K562 (cell line): ENCODE measurements around the gene LTBP2. TPM values are rescaled to one million over a fixed set of nuclear protein-coding genes. Genes with fewer than 3 reads are reported as not detected.
A peak's percentile ranks its signal among the peaks of the same experiment; 100 is the strongest.

Experiments
- SP2 ChIP-seq: IDR thresholded peaks from 2 replicates; pipeline ENCODE4 v1.6.1; 2011; ENCODE audit warnings: mild to moderate bottlenecking, low read depth, low read length, moderate library complexity; ENCODE audit not compliant: poor library complexity, severe bottlenecking; ENCODE audit errors: extremely low read depth
- SRSF3 ChIP-seq: fragments of 200-400 bp; formaldehyde crosslinking; IDR thresholded peaks from 2 replicates; pipeline ENCODE4 v1.6.1; 2016; ENCODE audit warnings: mild to moderate bottlenecking, low read length, moderate library complexity; ENCODE audit not compliant: insufficient read depth
- polyA plus RNA-seq, 8 experiments: library from polyadenylated mRNA; depleted of rRNA in 4 of 8; stranded (reverse) in 5 of 8; unstranded in 3 of 8; fragments of >200 nt; fragmentation: Nextera tagmentation in 2 of 8; fragmentation: Illumina TruSeq in 1 of 8; extraction: Ambion mirVana in 2 of 8; extraction: Trizol in 1 of 8; gene quantifications; 2 replicates each; pipeline versions ENCODE4 v1.2.1 to v1.2.3, GENCODE V29; 2011 to 2014; ENCODE audit warnings: inconsistent platforms in 1 of 8, missing spikeins in 1 of 8
- total RNA-seq, 7 experiments: library from RNA; depleted of rRNA in 6 of 7; stranded (reverse); fragments of >200 nt in 6 of 7; fragmentation: Illumina TruSeq in 2 of 7; extraction: Trizol in 2 of 7; gene quantifications; 2 replicates each; pipeline versions ENCODE4 v1.2.1 to v1.2.3, GENCODE V29; 2011 to 2021; ENCODE audit warnings: low replicate concordance in 1 of 7
- TF ChIP-seq, protein P1 (sequence below): fragments of 250-450 bp; sonication (Bioruptor Pico); IDR thresholded peaks from 2 replicates; pipeline ENCODE4 v1.4.0; 2020
- TF ChIP-seq, protein P2 (sequence below): sonication (generic); formaldehyde crosslinking; IDR thresholded peaks from 2 replicates; pipeline ENCODE4 v1.8.0; 2022; ENCODE audit warnings: mild to moderate bottlenecking, low read depth, missing genetic modification reagents
- TF ChIP-seq, protein P3 (sequence below): sonication (generic); formaldehyde crosslinking; IDR thresholded peaks from 2 replicates; pipeline ENCODE4 v1.8.0; 2022; ENCODE audit warnings: mild to moderate bottlenecking, missing genetic modification reagents
- TF ChIP-seq, protein P4 (sequence below), 2 experiments: IDR thresholded peaks; 2 replicates each; pipeline ENCODE4 v1.6.1; 2011; ENCODE audit warnings: borderline replicate concordance in 1 of 2, control low read depth in 1 of 2, low read depth in 1 of 2, low read length in 1 of 2, mild to moderate bottlenecking in 1 of 2, mixed read lengths in 1 of 2, moderate library complexity in 1 of 2; ENCODE audit not compliant: insufficient read depth in 1 of 2, insufficient read length in 1 of 2, poor library complexity in 1 of 2, severe bottlenecking in 1 of 2; ENCODE audit errors: extremely low read depth in 1 of 2
- TF ChIP-seq, protein P5 (sequence below), 3 experiments: fragments of 200-800 bp in 1 of 3; fragments of 250-450 bp in 1 of 3; fragments of 450-650 bp in 1 of 3; sonication (Bioruptor Pico) in 1 of 3; sonication (Bioruptor generic) in 1 of 3; formaldehyde crosslinking in 1 of 3; IDR thresholded peaks; 2 replicates each; pipeline versions ENCODE4 v1.6.1 to v1.8.0; 2016 to 2022; ENCODE audit warnings: mild to moderate bottlenecking in 2 of 3, missing genetic modification characterization in 2 of 3, missing compliant biosample characterization in 1 of 3, moderate library complexity in 1 of 3
- TF ChIP-seq, protein P6 (sequence below): sonication (generic); formaldehyde crosslinking; IDR thresholded peaks from 2 replicates; pipeline ENCODE4 v1.8.0; 2023; ENCODE audit warnings: mild to moderate bottlenecking, missing genetic modification reagents

The LTBP2 gene
- total and polyA plus RNA-seq, 9 of the 15 experiments (the other 6 are each of a cell fraction or from before 2014, with no cell fraction given) = under 0.01 to 0.18 (median 0.03) TPM; not detected in 3

DNA sequence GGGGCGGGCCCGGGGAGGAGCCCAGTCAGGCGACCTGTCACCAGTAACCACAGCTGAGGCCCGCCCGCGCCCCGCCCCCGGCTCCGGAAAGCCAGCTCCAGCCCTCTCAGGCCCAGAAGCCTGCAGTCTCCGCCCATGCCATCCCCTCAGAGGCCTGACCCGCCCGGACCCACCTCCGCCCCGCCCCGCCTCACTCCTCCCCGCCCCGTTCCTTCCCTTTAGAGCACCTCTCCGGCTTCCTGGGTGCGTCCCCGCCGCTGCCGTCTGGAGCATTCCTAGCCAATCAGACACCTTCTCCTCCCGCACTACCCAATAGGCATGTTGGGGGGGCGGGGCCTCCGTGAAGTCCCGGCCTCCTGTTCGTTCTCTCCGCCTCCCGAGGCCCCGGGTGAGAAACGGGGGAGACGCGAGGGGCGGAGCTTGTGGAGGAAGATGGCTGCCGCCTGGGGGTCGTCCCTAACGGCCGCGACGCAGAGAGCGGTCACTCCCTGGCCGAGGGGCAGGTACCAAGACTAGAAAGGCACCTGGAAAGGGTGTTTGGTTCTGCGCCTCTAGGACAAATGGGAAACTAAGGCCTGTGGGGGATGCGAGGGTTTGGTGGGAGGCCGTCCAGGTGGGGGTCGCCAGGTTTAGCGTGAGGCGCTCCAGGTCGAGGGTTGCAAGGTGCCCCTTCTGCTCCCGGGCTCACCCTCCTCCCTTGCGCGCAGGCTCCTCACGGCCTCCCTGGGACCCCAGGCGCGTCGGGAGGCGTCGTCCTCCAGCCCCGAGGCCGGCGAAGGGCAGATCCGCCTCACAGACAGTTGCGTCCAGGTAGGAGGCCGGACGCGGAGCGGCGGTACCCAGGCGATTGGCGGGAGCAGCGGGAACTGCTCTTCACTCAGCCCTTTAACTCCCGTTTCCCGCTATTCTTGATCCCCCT is 118.4 kb downstream of the LTBP2 start, which contains the start of gene ISCA2 (continued):
- TF ChIP-seq, protein P1, sequence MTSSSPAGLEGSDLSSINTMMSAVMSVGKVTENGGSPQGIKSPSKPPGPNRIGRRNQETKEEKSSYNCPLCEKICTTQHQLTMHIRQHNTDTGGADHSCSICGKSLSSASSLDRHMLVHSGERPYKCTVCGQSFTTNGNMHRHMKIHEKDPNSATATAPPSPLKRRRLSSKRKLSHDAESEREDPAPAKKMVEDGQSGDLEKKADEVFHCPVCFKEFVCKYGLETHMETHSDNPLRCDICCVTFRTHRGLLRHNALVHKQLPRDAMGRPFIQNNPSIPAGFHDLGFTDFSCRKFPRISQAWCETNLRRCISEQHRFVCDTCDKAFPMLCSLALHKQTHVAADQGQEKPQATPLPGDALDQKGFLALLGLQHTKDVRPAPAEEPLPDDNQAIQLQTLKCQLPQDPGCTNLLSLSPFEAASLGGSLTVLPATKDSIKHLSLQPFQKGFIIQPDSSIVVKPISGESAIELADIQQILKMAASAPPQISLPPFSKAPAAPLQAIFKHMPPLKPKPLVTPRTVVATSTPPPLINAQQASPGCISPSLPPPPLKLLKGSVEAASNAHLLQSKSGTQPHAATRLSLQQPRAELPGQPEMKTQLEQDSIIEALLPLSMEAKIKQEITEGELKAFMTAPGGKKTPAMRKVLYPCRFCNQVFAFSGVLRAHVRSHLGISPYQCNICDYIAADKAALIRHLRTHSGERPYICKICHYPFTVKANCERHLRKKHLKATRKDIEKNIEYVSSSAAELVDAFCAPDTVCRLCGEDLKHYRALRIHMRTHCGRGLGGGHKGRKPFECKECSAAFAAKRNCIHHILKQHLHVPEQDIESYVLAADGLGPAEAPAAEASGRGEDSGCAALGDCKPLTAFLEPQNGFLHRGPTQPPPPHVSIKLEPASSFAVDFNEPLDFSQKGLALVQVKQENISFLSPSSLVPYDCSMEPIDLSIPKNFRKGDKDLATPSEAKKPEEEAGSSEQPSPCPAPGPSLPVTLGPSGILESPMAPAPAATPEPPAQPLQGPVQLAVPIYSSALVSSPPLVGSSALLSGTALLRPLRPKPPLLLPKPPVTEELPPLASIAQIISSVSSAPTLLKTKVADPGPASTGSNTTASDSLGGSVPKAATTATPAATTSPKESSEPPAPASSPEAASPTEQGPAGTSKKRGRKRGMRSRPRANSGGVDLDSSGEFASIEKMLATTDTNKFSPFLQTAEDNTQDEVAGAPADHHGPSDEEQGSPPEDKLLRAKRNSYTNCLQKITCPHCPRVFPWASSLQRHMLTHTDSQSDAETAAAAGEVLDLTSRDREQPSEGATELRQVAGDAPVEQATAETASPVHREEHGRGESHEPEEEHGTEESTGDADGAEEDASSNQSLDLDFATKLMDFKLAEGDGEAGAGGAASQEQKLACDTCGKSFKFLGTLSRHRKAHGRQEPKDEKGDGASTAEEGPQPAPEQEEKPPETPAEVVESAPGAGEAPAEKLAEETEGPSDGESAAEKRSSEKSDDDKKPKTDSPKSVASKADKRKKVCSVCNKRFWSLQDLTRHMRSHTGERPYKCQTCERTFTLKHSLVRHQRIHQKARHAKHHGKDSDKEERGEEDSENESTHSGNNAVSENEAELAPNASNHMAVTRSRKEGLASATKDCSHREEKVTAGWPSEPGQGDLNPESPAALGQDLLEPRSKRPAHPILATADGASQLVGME (CRISPR knock-in tag) = no peak
- TF ChIP-seq, protein P2, sequence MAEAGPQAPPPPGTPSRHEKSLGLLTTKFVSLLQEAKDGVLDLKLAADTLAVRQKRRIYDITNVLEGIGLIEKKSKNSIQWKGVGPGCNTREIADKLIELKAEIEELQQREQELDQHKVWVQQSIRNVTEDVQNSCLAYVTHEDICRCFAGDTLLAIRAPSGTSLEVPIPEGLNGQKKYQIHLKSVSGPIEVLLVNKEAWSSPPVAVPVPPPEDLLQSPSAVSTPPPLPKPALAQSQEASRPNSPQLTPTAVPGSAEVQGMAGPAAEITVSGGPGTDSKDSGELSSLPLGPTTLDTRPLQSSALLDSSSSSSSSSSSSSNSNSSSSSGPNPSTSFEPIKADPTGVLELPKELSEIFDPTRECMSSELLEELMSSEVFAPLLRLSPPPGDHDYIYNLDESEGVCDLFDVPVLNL (CRISPR knock-in tag) = no peak
- peak; percentile 41 for TF ChIP-seq SP2
- TF ChIP-seq, protein P3, sequence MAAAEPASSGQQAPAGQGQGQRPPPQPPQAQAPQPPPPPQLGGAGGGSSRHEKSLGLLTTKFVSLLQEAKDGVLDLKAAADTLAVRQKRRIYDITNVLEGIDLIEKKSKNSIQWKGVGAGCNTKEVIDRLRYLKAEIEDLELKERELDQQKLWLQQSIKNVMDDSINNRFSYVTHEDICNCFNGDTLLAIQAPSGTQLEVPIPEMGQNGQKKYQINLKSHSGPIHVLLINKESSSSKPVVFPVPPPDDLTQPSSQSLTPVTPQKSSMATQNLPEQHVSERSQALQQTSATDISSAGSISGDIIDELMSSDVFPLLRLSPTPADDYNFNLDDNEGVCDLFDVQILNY = no peak
- TF ChIP-seq, protein P4, sequence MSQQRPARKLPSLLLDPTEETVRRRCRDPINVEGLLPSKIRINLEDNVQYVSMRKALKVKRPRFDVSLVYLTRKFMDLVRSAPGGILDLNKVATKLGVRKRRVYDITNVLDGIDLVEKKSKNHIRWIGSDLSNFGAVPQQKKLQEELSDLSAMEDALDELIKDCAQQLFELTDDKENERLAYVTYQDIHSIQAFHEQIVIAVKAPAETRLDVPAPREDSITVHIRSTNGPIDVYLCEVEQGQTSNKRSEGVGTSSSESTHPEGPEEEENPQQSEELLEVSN (IDR thresholded peaks at IDR 0.05; ENCODE audit: borderline replicate concordance in 1 of 2, extremely low read depth in 1 of 2, insufficient read depth in 1 of 2, insufficient read length in 1 of 2, low read depth in 1 of 2, low read length in 1 of 2, poor library complexity in 1 of 2, severe bottlenecking in 1 of 2) = peak in 1 of 2 experiments; percentile 42
- TF ChIP-seq, protein P5, sequence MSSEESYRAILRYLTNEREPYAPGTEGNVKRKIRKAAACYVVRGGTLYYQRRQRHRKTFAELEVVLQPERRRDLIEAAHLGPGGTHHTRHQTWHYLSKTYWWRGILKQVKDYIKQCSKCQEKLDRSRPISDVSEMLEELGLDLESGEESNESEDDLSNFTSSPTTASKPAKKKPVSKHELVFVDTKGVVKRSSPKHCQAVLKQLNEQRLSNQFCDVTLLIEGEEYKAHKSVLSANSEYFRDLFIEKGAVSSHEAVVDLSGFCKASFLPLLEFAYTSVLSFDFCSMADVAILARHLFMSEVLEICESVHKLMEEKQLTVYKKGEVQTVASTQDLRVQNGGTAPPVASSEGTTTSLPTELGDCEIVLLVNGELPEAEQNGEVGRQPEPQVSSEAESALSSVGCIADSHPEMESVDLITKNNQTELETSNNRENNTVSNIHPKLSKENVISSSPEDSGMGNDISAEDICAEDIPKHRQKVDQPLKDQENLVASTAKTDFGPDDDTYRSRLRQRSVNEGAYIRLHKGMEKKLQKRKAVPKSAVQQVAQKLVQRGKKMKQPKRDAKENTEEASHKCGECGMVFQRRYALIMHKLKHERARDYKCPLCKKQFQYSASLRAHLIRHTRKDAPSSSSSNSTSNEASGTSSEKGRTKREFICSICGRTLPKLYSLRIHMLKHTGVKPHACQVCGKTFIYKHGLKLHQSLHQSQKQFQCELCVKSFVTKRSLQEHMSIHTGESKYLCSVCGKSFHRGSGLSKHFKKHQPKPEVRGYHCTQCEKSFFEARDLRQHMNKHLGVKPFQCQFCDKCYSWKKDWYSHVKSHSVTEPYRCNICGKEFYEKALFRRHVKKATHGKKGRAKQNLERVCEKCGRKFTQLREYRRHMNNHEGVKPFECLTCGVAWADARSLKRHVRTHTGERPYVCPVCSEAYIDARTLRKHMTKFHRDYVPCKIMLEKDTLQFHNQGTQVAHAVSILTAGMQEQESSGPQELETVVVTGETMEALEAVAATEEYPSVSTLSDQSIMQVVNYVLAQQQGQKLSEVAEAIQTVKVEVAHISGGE (CRISPR knock-in tag; IDR thresholded peaks at IDR 0.05) = no peak
- TF ChIP-seq, protein P6, sequence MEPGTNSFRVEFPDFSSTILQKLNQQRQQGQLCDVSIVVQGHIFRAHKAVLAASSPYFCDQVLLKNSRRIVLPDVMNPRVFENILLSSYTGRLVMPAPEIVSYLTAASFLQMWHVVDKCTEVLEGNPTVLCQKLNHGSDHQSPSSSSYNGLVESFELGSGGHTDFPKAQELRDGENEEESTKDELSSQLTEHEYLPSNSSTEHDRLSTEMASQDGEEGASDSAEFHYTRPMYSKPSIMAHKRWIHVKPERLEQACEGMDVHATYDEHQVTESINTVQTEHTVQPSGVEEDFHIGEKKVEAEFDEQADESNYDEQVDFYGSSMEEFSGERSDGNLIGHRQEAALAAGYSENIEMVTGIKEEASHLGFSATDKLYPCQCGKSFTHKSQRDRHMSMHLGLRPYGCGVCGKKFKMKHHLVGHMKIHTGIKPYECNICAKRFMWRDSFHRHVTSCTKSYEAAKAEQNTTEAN = no peak
- TF ChIP-seq SRSF3 = no peak
